Effector memory CD4-positive, alpha-beta T cell (primary cell): ENCODE results near the gene AAMP.
"Not testable (repeated sequence)": the region's sequence is repeated elsewhere in the genome, so short reads cannot be mapped to it uniquely, and the experiment has no call there.

Experiments used
- DNase-seq, 3 donors: peaks; one replicate each; pipeline ENCODE4 v3.0.0-alpha.2; 2020
- H3K27ac ChIP-seq: 2 replicates; pipeline ENCODE4 v1.7.0; 2013; ENCODE audit warnings: mild to moderate bottlenecking, low read length, moderate library complexity; ENCODE audit not compliant: insufficient read depth, poor library complexity, severe bottlenecking
- H3K27me3 ChIP-seq: replicated peaks from 2 replicates; pipeline ENCODE4 v1.7.0; 2013; ENCODE audit warnings: mild to moderate bottlenecking, low read length; ENCODE audit not compliant: insufficient read depth, control insufficient read depth, poor library complexity, severe bottlenecking
- H3K36me3 ChIP-seq: 2 replicates; pipeline ENCODE4 v1.7.0; 2013; ENCODE audit warnings: mild to moderate bottlenecking, low read length, moderate library complexity; ENCODE audit not compliant: control insufficient read depth, insufficient read depth
- H3K4me1 ChIP-seq: 2 replicates; pipeline ENCODE4 v1.7.0; 2013; ENCODE audit warnings: low read length, mild to moderate bottlenecking; ENCODE audit not compliant: control insufficient read depth, insufficient read depth, poor library complexity, severe bottlenecking
- H3K4me3 ChIP-seq: 2 replicates; pipeline ENCODE4 v1.7.0; 2013; ENCODE audit warnings: low read length, low read depth, mild to moderate bottlenecking; ENCODE audit not compliant: insufficient read depth, poor library complexity, severe bottlenecking
- H3K9me3 ChIP-seq: 2 replicates; pipeline ENCODE4 v1.7.0; 2013; ENCODE audit warnings: mild to moderate bottlenecking, low read length, moderate library complexity; ENCODE audit not compliant: control insufficient read depth

The AAMP gene

DNA sequence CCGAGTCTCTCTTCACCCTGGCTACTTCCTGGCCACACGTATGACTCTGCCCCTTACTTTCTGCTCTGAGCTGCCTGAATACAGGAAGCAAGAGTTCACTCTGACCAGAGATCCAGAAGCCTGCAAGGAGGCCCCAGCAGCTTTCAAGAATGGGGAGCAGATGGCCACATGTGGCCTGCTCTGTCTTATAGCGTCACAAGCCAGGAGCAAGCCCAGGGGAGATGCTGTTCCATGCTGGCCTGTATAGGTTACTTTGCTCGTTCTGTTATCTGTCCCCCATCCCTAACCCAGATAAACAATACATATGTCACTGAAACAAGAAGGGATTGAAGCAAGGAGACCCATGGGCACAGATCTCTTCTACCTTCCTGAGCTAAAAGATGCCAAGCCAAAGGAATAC, 4.6 kb upstream of the AAMP start:
- no peaks in the 10 kb centered on the region for H3K9me3 ChIP-seq
- H3K36me3 ChIP-seq, result peaks cover 61% of the 10 kb centered on the region
- peaks cover 22% of the 10 kb centered on the region for H3K4me1 ChIP-seq
- DNase-seq, result no peak
- H3K4me3 ChIP-seq, result no peak overlapping the region
- H3K27ac ChIP-seq, result no peak overlapping the region
- no peaks in the 10 kb centered on the region for H3K27me3 ChIP-seq

- Histone ChIP-seq H3K9me3 (no peaks in the 10 kb centered on the region), H3K4me1 (peaks cover 28% of the 10 kb centered on the region), H3K36me3 (peaks cover 54% of the 10 kb centered on the region), H3K4me3 (no peak overlapping the region), H3K27me3 (no peaks in the 10 kb centered on the region), H3K27ac (no peak overlapping the region)
- no peak for DNase-seq
Observed at GRCh38 chr2:218273908-218274249, 3.9 kb upstream of the AAMP start.

DNA sequence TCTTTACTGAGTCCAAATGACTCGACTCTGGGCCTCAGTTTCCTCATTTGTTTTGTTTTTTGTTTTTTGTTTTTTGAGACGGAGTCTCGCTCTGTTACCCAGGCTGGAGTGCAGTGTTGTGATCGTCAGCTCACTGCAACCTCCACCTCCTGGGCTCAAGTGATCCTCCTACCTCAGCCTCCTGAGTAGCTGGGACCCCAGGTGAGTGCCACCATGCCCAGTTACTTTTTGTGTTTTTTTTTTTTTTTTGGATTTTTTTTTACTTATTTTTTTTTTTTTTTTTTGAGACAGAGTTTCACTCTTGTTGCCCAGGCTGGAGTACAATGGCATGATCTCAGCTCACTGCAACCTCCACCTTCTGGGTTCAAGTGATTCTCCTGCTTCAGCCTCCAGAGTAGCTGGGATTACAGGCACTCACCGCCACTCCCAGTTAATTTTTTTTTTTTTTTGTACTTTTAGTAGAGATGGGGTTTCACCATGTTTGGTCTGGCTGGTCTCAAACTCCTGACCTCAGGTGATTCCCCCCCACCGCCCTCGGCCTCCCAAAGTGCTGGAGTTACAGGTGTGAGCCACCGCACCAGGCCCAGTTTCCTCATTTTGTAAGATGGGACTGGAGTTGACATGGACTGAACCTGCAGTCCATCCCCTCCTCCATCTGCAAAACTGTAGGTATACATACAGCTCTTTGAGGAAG, 3.4 kb upstream of the AAMP start:
- not testable (repeated sequence) for H3K9me3 ChIP-seq, H3K27me3 ChIP-seq, H3K4me3 ChIP-seq, DNase-seq, H3K27ac ChIP-seq
- peaks cover 49% of the 10 kb centered on the region for H3K36me3 ChIP-seq
- H3K4me1 ChIP-seq, result peaks cover 28% of the 10 kb centered on the region

- Histone ChIP-seq H3K4me1 (peaks cover 28% of the 10 kb centered on the region), H3K27ac (peak overlapping the region; percentile 23)
Observed at GRCh38 chr2:218272531-218273212, 2.7 kb upstream of the AAMP start.

GRCh38 chr2:218271865-218272530, 2.1 kb upstream of the AAMP start:
- Histone ChIP-seq H3K36me3 (peaks cover 35% of the 10 kb centered on the region), H3K27ac (peak overlapping the region; percentile 23), H3K27me3 (no peaks in the 10 kb centered on the region), H3K4me3 (no peak overlapping the region), H3K4me1 (peaks cover 28% of the 10 kb centered on the region), H3K9me3 (no peaks in the 10 kb centered on the region)
- no peak for DNase-seq

More at GRCh38 chr2:218272531-218273212, 2.7 kb upstream of the AAMP start:
- Histone ChIP-seq H3K36me3 (peaks cover 42% of the 10 kb centered on the region), H3K4me3 (no peak overlapping the region), H3K9me3 (no peaks in the 10 kb centered on the region), H3K27me3 (no peaks in the 10 kb centered on the region)
- peak; percentile 56 to 66 (median 61) for DNase-seq

GRCh38 chr2:218271487-218271797, 1.5 kb upstream of the AAMP start:
- H3K4me1 ChIP-seq, result peaks cover 28% of the 10 kb centered on the region
- H3K36me3 ChIP-seq, result peaks cover 34% of the 10 kb centered on the region
- peak overlapping the region; percentile 63 for H3K27ac ChIP-seq

DNA sequence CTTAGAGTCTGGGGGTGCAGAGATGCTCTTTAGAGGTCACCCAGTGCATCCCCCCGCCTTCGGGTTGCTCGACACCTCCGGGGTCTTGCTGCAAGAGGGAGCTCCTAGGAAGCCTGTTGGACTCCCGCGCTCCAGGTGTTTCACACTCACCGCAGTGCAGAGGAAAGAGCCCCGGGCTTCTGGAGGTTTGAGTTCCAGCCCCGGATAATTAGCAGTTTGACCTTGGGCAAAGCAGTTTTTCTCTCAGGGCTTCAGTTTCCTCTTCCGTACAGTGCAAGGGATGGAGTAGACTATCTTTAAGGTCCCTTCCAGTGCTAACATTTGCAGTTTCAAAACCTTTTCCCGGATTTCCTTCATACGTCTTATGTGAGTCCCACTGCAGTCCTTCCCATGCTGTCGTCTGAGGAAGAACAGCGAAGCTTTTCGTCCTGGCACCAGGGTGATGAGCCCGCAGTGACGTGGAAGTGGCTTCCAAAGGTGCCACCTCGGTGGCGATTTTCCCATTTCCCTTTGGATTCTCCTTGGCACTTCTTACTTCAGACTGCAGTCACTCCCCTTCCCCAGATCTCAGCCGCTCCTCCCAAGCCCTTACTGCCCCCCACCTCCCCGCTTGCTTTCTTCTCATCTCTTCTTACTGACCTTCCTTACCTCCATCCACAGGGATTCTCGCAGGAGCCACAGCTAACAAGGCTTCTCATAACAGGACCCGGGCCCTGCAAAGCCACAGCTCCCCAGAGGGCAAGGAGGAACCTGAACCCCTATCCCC, 967 bp upstream of the AAMP start:
- Histone ChIP-seq H3K27me3 (no peaks in the 10 kb centered on the region), H3K36me3 (peaks cover 34% of the 10 kb centered on the region), H3K4me1 (peaks cover 28% of the 10 kb centered on the region), H3K27ac (peak overlapping the region; percentile 63), H3K9me3 (no peaks in the 10 kb centered on the region), H3K4me3 (peak overlapping the region; percentile 67)
- no peak for DNase-seq

More at GRCh38 chr2:218271487-218271797, 1.5 kb upstream of the AAMP start:
- peak overlapping the region; percentile 67 for H3K4me3 ChIP-seq
- DNase-seq, result no peak
- H3K27me3 ChIP-seq, result no peaks in the 10 kb centered on the region
- no peaks in the 10 kb centered on the region for H3K9me3 ChIP-seq

DNA sequence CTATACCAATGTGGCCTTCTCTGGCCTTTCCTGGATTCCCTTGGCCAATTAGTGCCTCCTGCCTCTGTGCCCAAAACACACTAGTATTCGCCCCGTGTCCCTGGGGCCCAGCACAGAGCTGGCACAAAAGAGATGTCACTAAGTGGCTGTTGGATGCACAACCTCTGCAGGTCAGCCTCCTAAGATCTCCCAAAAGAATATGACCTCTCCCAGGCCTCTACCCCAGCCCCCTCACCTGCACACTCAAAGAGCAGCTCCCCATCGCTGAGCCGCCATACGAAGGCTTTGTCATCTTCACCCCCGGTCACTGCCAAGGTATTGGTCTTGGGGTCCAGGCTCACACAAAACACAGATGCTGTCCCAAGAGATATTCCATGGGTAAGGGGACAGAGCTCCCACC, 2.7 kb downstream of the AAMP start:
- no peak overlapping the region for H3K27ac ChIP-seq
- H3K27me3 ChIP-seq, result no peaks in the 10 kb centered on the region
- H3K36me3 ChIP-seq, result peaks cover 40% of the 10 kb centered on the region
- H3K4me3 ChIP-seq, result no peak overlapping the region
- H3K9me3 ChIP-seq, result no peaks in the 10 kb centered on the region
- no peak for DNase-seq
- H3K4me1 ChIP-seq, result peaks cover 19% of the 10 kb centered on the region

DNA sequence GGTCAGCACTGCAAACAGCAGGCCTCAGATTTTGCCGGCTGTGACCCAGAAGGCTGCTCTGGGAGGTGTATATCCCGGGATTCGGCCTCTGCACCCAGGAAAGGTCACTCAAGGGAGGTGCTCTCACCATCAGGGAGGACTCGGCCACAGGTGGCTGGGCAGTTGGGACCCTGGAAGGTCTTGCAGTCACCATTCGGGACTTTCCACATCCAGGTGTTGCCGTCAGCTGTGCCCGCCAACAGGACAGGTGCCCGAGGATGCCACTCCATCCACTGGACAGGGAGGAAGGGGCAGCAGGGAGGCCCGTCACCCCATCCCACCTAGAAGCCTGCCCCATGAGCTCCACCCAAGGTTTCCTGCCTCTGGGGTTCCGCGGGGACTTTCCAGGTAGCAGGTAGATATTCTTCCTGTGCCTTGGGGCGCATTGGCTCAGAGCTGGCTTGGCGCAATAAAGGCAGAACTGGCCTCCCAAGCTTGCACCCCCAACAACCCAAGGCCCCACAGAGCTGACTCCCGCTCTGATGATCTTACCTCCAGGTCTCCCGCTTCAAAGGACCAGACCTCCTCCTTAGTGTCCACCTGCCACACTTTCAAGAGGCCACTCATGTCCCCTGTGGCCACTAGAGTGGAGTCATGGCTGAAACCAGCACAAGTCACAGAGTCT, 3.5 kb downstream of the AAMP start:
- H3K36me3 ChIP-seq, result peaks cover 40% of the 10 kb centered on the region
- no peaks in the 10 kb centered on the region for H3K27me3 ChIP-seq
- no peak for DNase-seq
- no peaks in the 10 kb centered on the region for H3K9me3 ChIP-seq
- peaks cover 13% of the 10 kb centered on the region for H3K4me1 ChIP-seq
- H3K27ac ChIP-seq, result no peak overlapping the region
- H3K4me3 ChIP-seq, result no peak overlapping the region
